ENCODE results near the gene RIMS4.

- TF ChIP-seq POLR2A (IDR thresholded peaks at IDR 0.05; ENCODE audit: low read depth, low read length) (no peak), ZBED1 (IDR thresholded peaks at IDR 0.05; ENCODE audit: borderline replicate concordance) (no peak), CBX5 (IDR thresholded peaks at IDR 0.05; ENCODE audit: low read depth) (no peak), RUNX3 (IDR thresholded peaks at IDR 0.05; ENCODE audit: low read length) (no peak)
Observed at GRCh38 chr20:44720621-44720996, 89.7 kb downstream of the RIMS4 start.
